Mucosa of rectum (tissue), 2 donors: ENCODE results near the gene NMT1.

ENCODE experiments used
- H3K27ac ChIP-seq, 2 donors: one replicate each; pipeline ENCODE4 v1.7.0; 2013; ENCODE audit warnings: inconsistent platforms in 2 of 2, low read depth in 2 of 2, low read length in 2 of 2
- H3K27me3 ChIP-seq, 2 donors: one replicate each; pipeline ENCODE4 v1.7.0; 2013; ENCODE audit warnings: low read length in 2 of 2; ENCODE audit not compliant: control insufficient read depth in 2 of 2, insufficient read depth in 2 of 2
- H3K36me3 ChIP-seq, 2 donors: one replicate each; pipeline ENCODE4 v1.7.0; 2013; ENCODE audit warnings: low read length in 2 of 2; ENCODE audit not compliant: control insufficient read depth in 2 of 2, insufficient read depth in 2 of 2
- H3K4me1 ChIP-seq, 2 donors: one replicate each; pipeline ENCODE4 v1.7.0; 2013; ENCODE audit warnings: low read length in 2 of 2, mild to moderate bottlenecking in 1 of 2; ENCODE audit not compliant: control insufficient read depth in 2 of 2, insufficient read depth in 2 of 2
- H3K4me3 ChIP-seq, 2 donors: one replicate each; pipeline ENCODE4 v1.7.0; 2013; ENCODE audit warnings: low read length in 2 of 2
- H3K9ac ChIP-seq, 2 donors: one replicate each; pipeline ENCODE4 v1.7.0; 2013; ENCODE audit warnings: low read length in 2 of 2, low read depth in 1 of 2, mild to moderate bottlenecking in 1 of 2
- H3K9me3 ChIP-seq, 2 donors: one replicate each; pipeline ENCODE4 v1.7.0; 2013; ENCODE audit warnings: low read length in 2 of 2; ENCODE audit not compliant: control insufficient read depth in 2 of 2
- donor health status: healthy.
- donor health status: Normal muscosa, but diverticular disease.

Gene NMT1

GRCh38 chr17:45148183-45149036, 87.3 kb downstream of the NMT1 start, which contains the start of gene HEXIM1:
TSS of gene HEXIM1 (plus strand) at chr17:45148475. CDS start at chr17:45149191, 716 bp downstream.
- H3K27ac ChIP-seq, result peak within 1 kb of the TSS; percentile 98
- no peaks in the 10 kb centered on the region for H3K27me3 ChIP-seq
- no peaks in the 10 kb centered on the region for H3K36me3 ChIP-seq
- no peaks in the 10 kb centered on the region for H3K9me3 ChIP-seq
- H3K4me3 ChIP-seq, result peak within 1 kb of the TSS; percentile 90 to 95
- peak within 1 kb of the TSS; percentile 91 to 94 for H3K9ac ChIP-seq
- peaks cover 35 to 44% of the 10 kb centered on the region in 2 donors for H3K4me1 ChIP-seq

- peaks cover 33 to 38% of the 10 kb centered on the region in 2 donors for H3K4me1 ChIP-seq
- peak overlapping the region; percentile 98 for H3K27ac ChIP-seq
- no peaks in the 10 kb centered on the region for H3K27me3 ChIP-seq
- H3K4me3 ChIP-seq, result peak overlapping the region; percentile 84 to 89
- H3K36me3 ChIP-seq, result no peaks in the 10 kb centered on the region
- H3K9ac ChIP-seq, result peak overlapping the region; percentile 91 to 94
- H3K9me3 ChIP-seq, result no peaks in the 10 kb centered on the region
Measured at GRCh38 chr17:45149037-45149668, 88.0 kb downstream of the NMT1 start.

- no peaks in the 10 kb centered on the region for H3K27me3 ChIP-seq
- H3K9ac ChIP-seq, result peak overlapping the region; percentile 91 to 94
- peaks cover 26 to 31% of the 10 kb centered on the region in 2 donors for H3K4me1 ChIP-seq
- H3K27ac ChIP-seq, result peak overlapping the region; percentile 98
- peak overlapping the region; percentile 84 to 89 for H3K4me3 ChIP-seq
- no peaks in the 10 kb centered on the region for H3K36me3 ChIP-seq
- no peaks in the 10 kb centered on the region for H3K9me3 ChIP-seq
Measured at GRCh38 chr17:45149669-45150664, 88.8 kb downstream of the NMT1 start.

- no peaks in the 10 kb centered on the region for H3K27me3 ChIP-seq
- H3K36me3 ChIP-seq, result no peaks in the 10 kb centered on the region
- H3K9ac ChIP-seq, result peak overlapping the region; percentile 9 to 43
- peaks cover 24 to 28% of the 10 kb centered on the region in 2 donors for H3K4me1 ChIP-seq
- H3K9me3 ChIP-seq, result no peaks in the 10 kb centered on the region
- peak overlapping the region in 1 of 2 donors; percentile 53 for H3K27ac ChIP-seq
- H3K4me3 ChIP-seq, result peak overlapping the region; percentile 84 to 89
Measured at GRCh38 chr17:45150911-45151809, 90.0 kb downstream of the NMT1 start.

GRCh38 chr17:45155029-45155428, 93.9 kb downstream of the NMT1 start:
- no peak overlapping the region for H3K9ac ChIP-seq
- no peaks in the 10 kb centered on the region for H3K27me3 ChIP-seq
- H3K36me3 ChIP-seq, result peaks cover 0 to 2% of the 10 kb centered on the region in 2 donors
- no peaks in the 10 kb centered on the region for H3K9me3 ChIP-seq
- H3K27ac ChIP-seq, result no peak overlapping the region
- H3K4me1 ChIP-seq, result peaks cover 25 to 32% of the 10 kb centered on the region in 2 donors
- no peak overlapping the region for H3K4me3 ChIP-seq

- H3K4me3 ChIP-seq, result no peak overlapping the region
- no peaks in the 10 kb centered on the region for H3K9me3 ChIP-seq
- H3K27ac ChIP-seq, result no peak overlapping the region
- no peaks in the 10 kb centered on the region for H3K27me3 ChIP-seq
- H3K36me3 ChIP-seq, result peaks cover 0 to 2% of the 10 kb centered on the region in 2 donors
- H3K4me1 ChIP-seq, result peaks cover 25 to 34% of the 10 kb centered on the region in 2 donors
- no peak overlapping the region for H3K9ac ChIP-seq
Measured at GRCh38 chr17:45155483-45155882, 94.4 kb downstream of the NMT1 start.

GRCh38 chr17:45156242-45156641, 95.1 kb downstream of the NMT1 start:
- H3K36me3 ChIP-seq, result peaks cover 0 to 2% of the 10 kb centered on the region in 2 donors
- peaks cover 19 to 32% of the 10 kb centered on the region in 2 donors for H3K4me1 ChIP-seq
- H3K27ac ChIP-seq, result no peak overlapping the region
- no peak overlapping the region for H3K9ac ChIP-seq
- H3K4me3 ChIP-seq, result no peak overlapping the region
- H3K9me3 ChIP-seq, result no peaks in the 10 kb centered on the region
- no peaks in the 10 kb centered on the region for H3K27me3 ChIP-seq
